Vagina (tissue), 2 donors: ENCODE data around the gene GALNT12.

Experiments used
- CTCF ChIP-seq, 3 experiments: fragments of 450-650 bp in 2 of 3; fragments of 200-600 bp in 1 of 3; sonication (generic) in 1 of 3; IDR thresholded peaks; one replicate each; pipeline ENCODE4 v1.5.1; 2017 to 2019; ENCODE audit warnings: antibody characterized with exemption in 3 of 3, mild to moderate bottlenecking in 2 of 3, moderate library complexity in 2 of 3
- POLR2AphosphoS5 ChIP-seq, 2 donors: sonication (generic); formaldehyde crosslinking; IDR thresholded peaks; one replicate each; pipeline ENCODE4 v1.9.0; 2017; ENCODE audit warnings: antibody characterized with exemption in 2 of 2, mild to moderate bottlenecking in 2 of 2, low read depth in 1 of 2; ENCODE audit not compliant: insufficient read depth in 1 of 2

- TF ChIP-seq CTCF (IDR thresholded peaks at IDR 0.05) (no peak), POLR2AphosphoS5 (IDR thresholded peaks at IDR 0.05; ENCODE audit: insufficient read depth in 1 of 2, low read depth in 1 of 2) (no peak)
Measured at GRCh38 chr9:98839724-98840123, 32.3 kb downstream of the GALNT12 start.
